SU-DHL-6 (cell line): ENCODE measurements around the gene B4GALNT3.

Experiments used
- H2AFZ ChIP-seq: fragments of 200-600 bp; sonication (generic); 2 replicates; pipeline ENCODE4 v1.6.1; 2014; ENCODE audit warnings: low read depth, mild to moderate bottlenecking, moderate library complexity, mixed read lengths, antibody characterized with exemption, low read length; ENCODE audit not compliant: severe bottlenecking
- H3F3A ChIP-seq: fragments of 200-600 bp; shearing (Covaris generic); 2 replicates; pipeline ENCODE4 v1.6.0; 2016; ENCODE audit warnings: antibody characterized with exemption, mild to moderate bottlenecking; ENCODE audit not compliant: insufficient read depth
- H3K27ac ChIP-seq: fragments of 200-600 bp; sonication (generic); 2 replicates; pipeline ENCODE4 v1.5.1; 2016; ENCODE audit warnings: low read depth, mild to moderate bottlenecking, low read length, moderate library complexity, mixed read lengths
- H3K27me3 ChIP-seq: fragments of 200-600 bp; sonication (generic), shearing (Covaris generic); 2 replicates; pipeline ENCODE4 v1.6.0; 2014; ENCODE audit warnings: mild to moderate bottlenecking, low read length
- H3K36me3 ChIP-seq: fragments of 200-600 bp; sonication (generic); 2 replicates; pipeline ENCODE4 v1.6.1; 2014; ENCODE audit warnings: mild to moderate bottlenecking, low read length, mixed read lengths
- H3K4me2 ChIP-seq: fragments of 300-600, 200-600 bp; shearing (Covaris generic), sonication (generic); 2 replicates; pipeline ENCODE4 v1.6.0; 2014; ENCODE audit warnings: low read length, low read depth, mild to moderate bottlenecking; ENCODE audit not compliant: poor library complexity, severe bottlenecking
- H3K4me3 ChIP-seq: fragments of 200-600 bp; sonication (generic); 2 replicates; pipeline ENCODE4 v1.5.1; 2014; ENCODE audit warnings: antibody characterized with exemption, low read length, mild to moderate bottlenecking, mixed read lengths; ENCODE audit not compliant: insufficient read depth, poor library complexity, severe bottlenecking
- H3K79me2 ChIP-seq: fragments of 200-600 bp; sonication (generic); 2 replicates; pipeline ENCODE4 v1.6.1; 2014; ENCODE audit warnings: mild to moderate bottlenecking, low read length, moderate library complexity; ENCODE audit not compliant: insufficient read depth
- H3K9ac ChIP-seq: fragments of 200-600 bp; sonication (generic); 2 replicates; pipeline ENCODE4 v1.7.0; 2014; ENCODE audit warnings: mild to moderate bottlenecking, low read length
- H3K9me2 ChIP-seq: fragments of 200-600 bp; sonication (generic); replicated peaks from 2 replicates; pipeline ENCODE4 v1.6.1; 2014; ENCODE audit warnings: low read length; ENCODE audit not compliant: insufficient read depth
- H3K9me3 ChIP-seq: fragments of 200-600 bp; sonication (generic); 2 replicates; pipeline ENCODE4 v1.6.1; 2014; ENCODE audit warnings: low read length, mixed read lengths; ENCODE audit not compliant: insufficient read depth
- H4K20me1 ChIP-seq: fragments of 200-600 bp; sonication (generic); 2 replicates; pipeline ENCODE4 v1.6.1; 2014; ENCODE audit warnings: low read depth, mild to moderate bottlenecking, antibody characterized with exemption, low read length, moderate library complexity, mixed read lengths
- EZH2phosphoT487 ChIP-seq: fragments of 200-600 bp; sonication (generic), shearing (Covaris generic); conservative IDR thresholded peaks from 2 replicates; pipeline ENCODE4 v1.6.1; 2018; ENCODE audit warnings: mild to moderate bottlenecking, antibody characterized with exemption, low read length, moderate library complexity, mixed read lengths
- TF ChIP-seq, protein P1 (sequence below): fragments of 200-600 bp; sonication (generic); IDR thresholded peaks from one replicate; pipeline ENCODE4 v1.5.1; 2017; ENCODE audit warnings: antibody characterized with exemption, mild to moderate bottlenecking, low read length, moderate library complexity; ENCODE audit not compliant: insufficient read depth, poor library complexity, severe bottlenecking

Gene B4GALNT3

DNA sequence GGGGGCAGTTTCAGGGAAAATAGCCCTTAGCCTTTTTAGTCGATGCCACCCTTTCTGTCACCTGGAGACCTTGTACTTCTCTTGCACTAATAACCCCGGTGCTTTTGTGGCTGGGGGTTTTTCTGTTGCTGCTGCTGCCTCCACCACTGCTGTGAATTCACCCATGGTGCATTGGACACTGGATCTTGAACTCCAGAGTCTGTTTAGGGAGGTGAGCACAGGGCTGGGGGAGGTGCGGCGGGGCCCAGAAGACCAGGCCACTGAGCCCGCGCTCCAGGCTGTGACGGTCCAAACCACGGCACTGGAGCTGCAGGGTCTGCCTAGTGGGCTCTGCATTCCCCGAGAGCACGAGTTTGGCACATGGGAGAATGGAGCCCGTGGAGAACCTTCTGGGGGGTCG is 102.9 kb downstream of the B4GALNT3 start:
- Histone ChIP-seq H3K36me3 (no peaks in the 10 kb centered on the region), H3K4me2 (no peak overlapping the region), H3K4me3 (no peak overlapping the region), H3K79me2 (no peaks in the 10 kb centered on the region), H2AFZ (no peak overlapping the region), H3K27me3 (no peaks in the 10 kb centered on the region), H3K9me3 (no peaks in the 10 kb centered on the region), H3K27ac (no peak overlapping the region), H3K9ac (no peak overlapping the region), H3K9me2 (no peaks in the 10 kb centered on the region), H4K20me1 (no peaks in the 10 kb centered on the region), H3F3A (no peaks in the 10 kb centered on the region)
- TF ChIP-seq EZH2phosphoT487, result no peak
- TF ChIP-seq, protein P1, sequence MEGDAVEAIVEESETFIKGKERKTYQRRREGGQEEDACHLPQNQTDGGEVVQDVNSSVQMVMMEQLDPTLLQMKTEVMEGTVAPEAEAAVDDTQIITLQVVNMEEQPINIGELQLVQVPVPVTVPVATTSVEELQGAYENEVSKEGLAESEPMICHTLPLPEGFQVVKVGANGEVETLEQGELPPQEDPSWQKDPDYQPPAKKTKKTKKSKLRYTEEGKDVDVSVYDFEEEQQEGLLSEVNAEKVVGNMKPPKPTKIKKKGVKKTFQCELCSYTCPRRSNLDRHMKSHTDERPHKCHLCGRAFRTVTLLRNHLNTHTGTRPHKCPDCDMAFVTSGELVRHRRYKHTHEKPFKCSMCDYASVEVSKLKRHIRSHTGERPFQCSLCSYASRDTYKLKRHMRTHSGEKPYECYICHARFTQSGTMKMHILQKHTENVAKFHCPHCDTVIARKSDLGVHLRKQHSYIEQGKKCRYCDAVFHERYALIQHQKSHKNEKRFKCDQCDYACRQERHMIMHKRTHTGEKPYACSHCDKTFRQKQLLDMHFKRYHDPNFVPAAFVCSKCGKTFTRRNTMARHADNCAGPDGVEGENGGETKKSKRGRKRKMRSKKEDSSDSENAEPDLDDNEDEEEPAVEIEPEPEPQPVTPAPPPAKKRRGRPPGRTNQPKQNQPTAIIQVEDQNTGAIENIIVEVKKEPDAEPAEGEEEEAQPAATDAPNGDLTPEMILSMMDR, result no peak

DNA sequence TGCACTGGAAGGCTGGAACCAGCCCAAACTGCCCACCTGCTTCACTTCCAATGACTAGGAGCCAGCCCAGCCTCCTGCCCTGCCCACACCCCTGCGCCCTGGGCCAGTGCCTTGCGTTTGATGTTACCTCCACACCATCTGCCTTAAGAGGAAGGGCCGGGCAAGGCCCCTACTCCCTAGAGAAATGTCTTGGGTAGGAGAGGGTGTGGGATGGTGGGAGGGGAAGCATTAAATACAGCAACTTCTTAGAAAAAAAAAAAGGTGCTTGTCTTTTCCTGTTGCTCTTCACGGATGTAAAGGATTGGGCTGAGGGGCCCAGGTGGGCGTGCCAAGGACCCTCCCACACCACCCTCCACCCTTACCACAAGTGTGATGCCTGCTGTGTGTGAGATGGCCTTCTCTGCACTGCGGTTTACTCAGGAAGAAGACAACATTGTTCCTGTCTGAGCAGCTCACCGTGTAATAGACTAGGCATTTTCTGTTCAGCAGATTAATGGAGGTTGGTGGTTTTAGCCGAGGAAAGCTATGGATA is 103.6 kb downstream of the B4GALNT3 start:
- Histone ChIP-seq H3F3A (no peaks in the 10 kb centered on the region), H3K27me3 (no peaks in the 10 kb centered on the region), H3K79me2 (no peaks in the 10 kb centered on the region), H3K4me3 (no peak overlapping the region), H3K36me3 (no peaks in the 10 kb centered on the region), H3K27ac (no peak overlapping the region), H3K9me3 (no peaks in the 10 kb centered on the region), H4K20me1 (no peaks in the 10 kb centered on the region), H3K4me2 (no peak overlapping the region), H3K9me2 (no peaks in the 10 kb centered on the region), H3K9ac (no peak overlapping the region), H2AFZ (no peak overlapping the region)
- TF ChIP-seq EZH2phosphoT487, result no peak
- TF ChIP-seq, protein P1, result no peak

DNA sequence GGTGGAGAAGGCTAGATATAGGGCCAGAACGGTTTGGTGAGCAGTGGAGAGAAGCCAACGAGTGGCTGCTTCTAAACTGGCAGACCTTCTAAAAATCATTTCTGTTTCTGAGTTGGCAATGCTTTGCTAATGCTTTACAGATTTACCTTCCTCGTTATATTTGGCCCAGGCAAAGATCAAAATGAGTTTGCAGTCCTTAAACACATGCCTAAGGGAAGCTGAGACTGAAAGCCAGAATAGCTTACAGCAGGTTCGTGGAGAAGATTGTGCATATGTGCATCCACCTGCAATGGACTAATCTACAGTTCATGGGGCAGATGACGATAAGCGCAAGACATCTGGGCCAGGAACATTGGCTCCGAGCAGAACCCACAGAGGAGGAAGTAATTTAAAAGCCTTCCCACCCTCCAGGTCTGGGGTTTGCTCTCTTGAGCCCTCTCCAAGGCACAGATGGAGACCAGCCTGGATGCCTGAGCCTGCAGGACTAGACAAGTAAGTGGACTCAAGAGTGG is 104.1 kb downstream of the B4GALNT3 start:
- no peak overlapping the region for H3K4me2 ChIP-seq
- no peaks in the 10 kb centered on the region for H3K36me3 ChIP-seq

More for the DNA sequence above, 104.1 kb downstream of the B4GALNT3 start:
- TF ChIP-seq EZH2phosphoT487, result no peak
- TF ChIP-seq, protein P1, result no peak
- H2AFZ ChIP-seq, result no peak overlapping the region
- no peak overlapping the region for H3K4me3 ChIP-seq
- H3F3A ChIP-seq, result no peaks in the 10 kb centered on the region
- no peaks in the 10 kb centered on the region for H4K20me1 ChIP-seq
- no peaks in the 10 kb centered on the region for H3K27me3 ChIP-seq
- H3K27ac ChIP-seq, result no peak overlapping the region
- H3K9ac ChIP-seq, result no peak overlapping the region
- H3K9me2 ChIP-seq, result no peaks in the 10 kb centered on the region
- H3K79me2 ChIP-seq, result no peaks in the 10 kb centered on the region
- no peaks in the 10 kb centered on the region for H3K9me3 ChIP-seq
